Spleen (tissue), 7 donors: ENCODE results near the gene SMARCA2.

ENCODE experiments used
- CTCF ChIP-seq, 11 experiments: fragments of 200-600 bp in 7 of 11; fragments of 450-650 bp in 4 of 11; sonication (generic) in 4 of 11; IDR thresholded peaks in 8 of 11; conservative IDR thresholded peaks in 3 of 11; 1 replicate in 7 of 11; 2 replicates in 4 of 11; pipeline versions ENCODE4 v1.4.0 to v1.8.0; 2016 to 2021; ENCODE audit warnings: antibody characterized with exemption in 11 of 11, inconsistent platforms in 4 of 11, mild to moderate bottlenecking in 1 of 11
- POLR2AphosphoS5 ChIP-seq, 3 donors: sonication (generic); formaldehyde crosslinking; IDR thresholded peaks; one replicate each; pipeline ENCODE4 v1.5.1; 2017; ENCODE audit warnings: antibody characterized with exemption in 3 of 3
- donor health status: DM: no; HTN: no; CAD: no; lungs with moderate emphysema.
- donor health status: DM: no; HTN: no; CAD: no.
- donor health status: DM: no; HTN: no; CAD: no.

- TF ChIP-seq POLR2AphosphoS5 (IDR thresholded peaks at IDR 0.05) (no peak), CTCF (IDR thresholded peaks at IDR 0.05 in 8 of 11, conservative IDR thresholded peaks at IDR 0.05 in 3 of 11) (no peak)
Observed at GRCh38 chr9:1980387-1980786, 34.8 kb upstream of the SMARCA2 start.
